ENCODE results near the gene PDLIM3. TPM values are rescaled to one million over a fixed set of nuclear protein-coding genes. Genes with fewer than 3 reads are reported as not detected.

The PDLIM3 gene
- total and polyA plus RNA-seq, 2 of the 13 experiments (the other 11 are each of a cell fraction or from before 2014, with no cell fraction given) = 5.9 to 14.0 TPM

DNA sequence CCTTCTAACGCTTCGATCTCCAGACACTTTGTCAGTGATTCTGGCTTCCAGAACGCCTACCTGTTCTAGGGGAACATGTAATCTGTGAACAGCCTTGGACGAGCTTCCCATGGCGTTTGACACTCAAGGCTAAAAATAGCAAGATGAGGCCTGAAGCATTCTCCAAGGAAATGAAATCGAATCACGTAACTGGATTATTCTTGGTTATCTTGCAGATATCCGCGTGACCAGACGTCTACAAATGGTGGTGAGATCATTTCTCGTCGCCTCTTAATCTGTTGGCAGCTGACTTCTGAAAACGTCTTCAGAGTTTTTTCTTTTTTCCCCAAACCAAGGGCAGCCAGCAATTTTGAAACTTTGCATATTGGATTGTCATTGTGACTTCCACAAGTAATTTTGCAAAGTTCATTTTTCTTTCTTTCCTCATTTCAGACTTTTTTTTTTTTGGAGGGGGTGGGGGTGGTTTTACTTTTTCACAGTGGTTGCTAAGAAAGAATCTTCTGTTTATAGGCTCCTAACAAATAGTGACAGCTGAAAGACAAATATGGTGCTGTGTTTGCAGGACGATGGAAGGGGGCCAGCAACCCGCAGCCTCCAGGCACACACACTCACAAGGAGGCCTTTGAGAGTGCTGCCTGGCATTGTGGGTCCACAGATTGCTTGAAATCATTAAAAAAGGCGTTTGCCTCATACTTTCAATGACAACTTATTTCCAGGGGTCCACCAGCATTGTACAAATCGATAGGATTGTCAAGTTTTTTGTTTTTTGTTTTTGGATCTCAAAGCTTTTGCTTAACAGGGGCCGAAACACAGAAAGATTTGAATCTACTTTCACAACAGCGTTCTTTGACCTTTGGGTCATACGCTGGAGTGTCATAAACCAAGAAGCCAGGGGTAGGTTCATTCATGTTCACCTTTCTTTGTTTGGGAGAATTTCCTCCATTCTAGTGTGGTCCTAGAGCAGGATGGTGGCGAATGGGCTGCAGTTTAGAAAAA lies 32.4 kb upstream of the PDLIM3 start (continued):
- TF ChIP-seq, protein P1, sequence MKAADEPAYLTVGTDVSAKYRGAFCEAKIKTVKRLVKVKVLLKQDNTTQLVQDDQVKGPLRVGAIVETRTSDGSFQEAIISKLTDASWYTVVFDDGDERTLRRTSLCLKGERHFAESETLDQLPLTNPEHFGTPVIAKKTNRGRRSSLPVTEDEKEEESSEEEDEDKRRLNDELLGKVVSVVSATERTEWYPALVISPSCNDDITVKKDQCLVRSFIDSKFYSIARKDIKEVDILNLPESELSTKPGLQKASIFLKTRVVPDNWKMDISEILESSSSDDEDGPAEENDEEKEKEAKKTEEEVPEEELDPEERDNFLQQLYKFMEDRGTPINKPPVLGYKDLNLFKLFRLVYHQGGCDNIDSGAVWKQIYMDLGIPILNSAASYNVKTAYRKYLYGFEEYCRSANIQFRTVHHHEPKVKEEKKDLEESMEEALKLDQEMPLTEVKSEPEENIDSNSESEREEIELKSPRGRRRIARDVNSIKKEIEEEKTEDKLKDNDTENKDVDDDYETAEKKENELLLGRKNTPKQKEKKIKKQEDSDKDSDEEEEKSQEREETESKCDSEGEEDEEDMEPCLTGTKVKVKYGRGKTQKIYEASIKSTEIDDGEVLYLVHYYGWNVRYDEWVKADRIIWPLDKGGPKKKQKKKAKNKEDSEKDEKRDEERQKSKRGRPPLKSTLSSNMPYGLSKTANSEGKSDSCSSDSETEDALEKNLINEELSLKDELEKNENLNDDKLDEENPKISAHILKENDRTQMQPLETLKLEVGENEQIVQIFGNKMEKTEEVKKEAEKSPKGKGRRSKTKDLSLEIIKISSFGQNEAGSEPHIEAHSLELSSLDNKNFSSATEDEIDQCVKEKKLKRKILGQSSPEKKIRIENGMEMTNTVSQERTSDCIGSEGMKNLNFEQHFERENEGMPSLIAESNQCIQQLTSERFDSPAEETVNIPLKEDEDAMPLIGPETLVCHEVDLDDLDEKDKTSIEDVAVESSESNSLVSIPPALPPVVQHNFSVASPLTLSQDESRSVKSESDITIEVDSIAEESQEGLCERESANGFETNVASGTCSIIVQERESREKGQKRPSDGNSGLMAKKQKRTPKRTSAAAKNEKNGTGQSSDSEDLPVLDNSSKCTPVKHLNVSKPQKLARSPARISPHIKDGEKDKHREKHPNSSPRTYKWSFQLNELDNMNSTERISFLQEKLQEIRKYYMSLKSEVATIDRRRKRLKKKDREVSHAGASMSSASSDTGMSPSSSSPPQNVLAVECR (CRISPR knock-in tag; IDR thresholded peaks at IDR 0.05; ENCODE audit: borderline replicate concordance) = no peak
- TF ChIP-seq PRMT3 (CRISPR knock-in tag; IDR thresholded peaks at IDR 0.05; ENCODE audit: borderline replicate concordance, low read depth) (no peak), NCOA2 (CRISPR knock-in tag; IDR thresholded peaks at IDR 0.05) (peak; percentile 62), ZNF263 (CRISPR knock-in tag; IDR thresholded peaks at IDR 0.05) (no peak), ZNF841 (CRISPR knock-in tag; IDR thresholded peaks at IDR 0.05; ENCODE audit: borderline replicate concordance) (no peak), ZSCAN31 (CRISPR knock-in tag; IDR thresholded peaks at IDR 0.05; ENCODE audit: low read depth) (no peak)
- TF ChIP-seq, protein P2, sequence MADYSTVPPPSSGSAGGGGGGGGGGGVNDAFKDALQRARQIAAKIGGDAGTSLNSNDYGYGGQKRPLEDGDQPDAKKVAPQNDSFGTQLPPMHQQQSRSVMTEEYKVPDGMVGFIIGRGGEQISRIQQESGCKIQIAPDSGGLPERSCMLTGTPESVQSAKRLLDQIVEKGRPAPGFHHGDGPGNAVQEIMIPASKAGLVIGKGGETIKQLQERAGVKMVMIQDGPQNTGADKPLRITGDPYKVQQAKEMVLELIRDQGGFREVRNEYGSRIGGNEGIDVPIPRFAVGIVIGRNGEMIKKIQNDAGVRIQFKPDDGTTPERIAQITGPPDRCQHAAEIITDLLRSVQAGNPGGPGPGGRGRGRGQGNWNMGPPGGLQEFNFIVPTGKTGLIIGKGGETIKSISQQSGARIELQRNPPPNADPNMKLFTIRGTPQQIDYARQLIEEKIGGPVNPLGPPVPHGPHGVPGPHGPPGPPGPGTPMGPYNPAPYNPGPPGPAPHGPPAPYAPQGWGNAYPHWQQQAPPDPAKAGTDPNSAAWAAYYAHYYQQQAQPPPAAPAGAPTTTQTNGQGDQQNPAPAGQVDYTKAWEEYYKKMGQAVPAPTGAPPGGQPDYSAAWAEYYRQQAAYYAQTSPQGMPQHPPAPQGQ (CRISPR knock-in tag; IDR thresholded peaks at IDR 0.05; ENCODE audit: borderline replicate concordance) = no peak
- TF ChIP-seq, protein P3, sequence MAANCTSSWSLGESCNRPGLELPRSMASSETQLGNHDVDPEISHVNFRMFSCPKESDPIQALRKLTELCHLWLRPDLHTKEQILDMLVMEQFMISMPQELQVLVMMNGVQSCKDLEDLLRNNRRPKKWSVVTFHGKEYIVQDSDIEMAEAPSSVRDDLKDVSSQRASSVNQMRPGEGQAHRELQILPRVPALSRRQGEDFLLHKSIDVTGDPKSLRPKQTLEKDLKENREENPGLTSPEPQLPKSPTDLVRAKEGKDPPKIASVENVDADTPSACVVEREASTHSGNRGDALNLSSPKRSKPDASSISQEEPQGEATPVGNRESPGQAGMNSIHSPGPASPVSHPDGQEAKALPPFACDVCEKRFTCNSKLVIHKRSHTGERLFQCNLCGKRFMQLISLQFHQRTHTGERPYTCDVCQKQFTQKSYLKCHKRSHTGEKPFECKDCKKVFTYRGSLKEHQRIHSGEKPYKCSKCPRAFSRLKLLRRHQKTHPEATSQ (CRISPR knock-in tag; IDR thresholded peaks at IDR 0.05; ENCODE audit: borderline replicate concordance) = 0 out of 2 replicates have a peak, but pooled peaks have one; percentile 21
- TF ChIP-seq, protein P4, sequence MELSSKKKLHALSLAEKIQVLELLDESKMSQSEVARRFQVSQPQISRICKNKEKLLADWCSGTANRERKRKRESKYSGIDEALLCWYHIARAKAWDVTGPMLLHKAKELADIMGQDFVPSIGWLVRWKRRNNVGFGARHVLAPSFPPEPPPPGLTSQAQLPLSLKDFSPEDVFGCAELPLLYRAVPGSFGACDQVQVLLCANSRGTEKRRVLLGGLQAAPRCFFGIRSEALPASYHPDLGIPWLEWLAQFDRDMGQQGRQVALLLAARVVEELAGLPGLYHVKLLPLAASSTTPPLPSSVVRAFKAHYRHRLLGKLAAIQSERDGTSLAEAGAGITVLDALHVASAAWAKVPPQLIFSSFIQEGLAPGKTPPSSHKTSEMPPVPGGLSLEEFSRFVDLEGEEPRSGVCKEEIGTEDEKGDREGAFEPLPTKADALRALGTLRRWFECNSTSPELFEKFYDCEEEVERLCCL (CRISPR knock-in tag; IDR thresholded peaks at IDR 0.05; ENCODE audit: borderline replicate concordance) = no peak
- TF ChIP-seq, protein P5, sequence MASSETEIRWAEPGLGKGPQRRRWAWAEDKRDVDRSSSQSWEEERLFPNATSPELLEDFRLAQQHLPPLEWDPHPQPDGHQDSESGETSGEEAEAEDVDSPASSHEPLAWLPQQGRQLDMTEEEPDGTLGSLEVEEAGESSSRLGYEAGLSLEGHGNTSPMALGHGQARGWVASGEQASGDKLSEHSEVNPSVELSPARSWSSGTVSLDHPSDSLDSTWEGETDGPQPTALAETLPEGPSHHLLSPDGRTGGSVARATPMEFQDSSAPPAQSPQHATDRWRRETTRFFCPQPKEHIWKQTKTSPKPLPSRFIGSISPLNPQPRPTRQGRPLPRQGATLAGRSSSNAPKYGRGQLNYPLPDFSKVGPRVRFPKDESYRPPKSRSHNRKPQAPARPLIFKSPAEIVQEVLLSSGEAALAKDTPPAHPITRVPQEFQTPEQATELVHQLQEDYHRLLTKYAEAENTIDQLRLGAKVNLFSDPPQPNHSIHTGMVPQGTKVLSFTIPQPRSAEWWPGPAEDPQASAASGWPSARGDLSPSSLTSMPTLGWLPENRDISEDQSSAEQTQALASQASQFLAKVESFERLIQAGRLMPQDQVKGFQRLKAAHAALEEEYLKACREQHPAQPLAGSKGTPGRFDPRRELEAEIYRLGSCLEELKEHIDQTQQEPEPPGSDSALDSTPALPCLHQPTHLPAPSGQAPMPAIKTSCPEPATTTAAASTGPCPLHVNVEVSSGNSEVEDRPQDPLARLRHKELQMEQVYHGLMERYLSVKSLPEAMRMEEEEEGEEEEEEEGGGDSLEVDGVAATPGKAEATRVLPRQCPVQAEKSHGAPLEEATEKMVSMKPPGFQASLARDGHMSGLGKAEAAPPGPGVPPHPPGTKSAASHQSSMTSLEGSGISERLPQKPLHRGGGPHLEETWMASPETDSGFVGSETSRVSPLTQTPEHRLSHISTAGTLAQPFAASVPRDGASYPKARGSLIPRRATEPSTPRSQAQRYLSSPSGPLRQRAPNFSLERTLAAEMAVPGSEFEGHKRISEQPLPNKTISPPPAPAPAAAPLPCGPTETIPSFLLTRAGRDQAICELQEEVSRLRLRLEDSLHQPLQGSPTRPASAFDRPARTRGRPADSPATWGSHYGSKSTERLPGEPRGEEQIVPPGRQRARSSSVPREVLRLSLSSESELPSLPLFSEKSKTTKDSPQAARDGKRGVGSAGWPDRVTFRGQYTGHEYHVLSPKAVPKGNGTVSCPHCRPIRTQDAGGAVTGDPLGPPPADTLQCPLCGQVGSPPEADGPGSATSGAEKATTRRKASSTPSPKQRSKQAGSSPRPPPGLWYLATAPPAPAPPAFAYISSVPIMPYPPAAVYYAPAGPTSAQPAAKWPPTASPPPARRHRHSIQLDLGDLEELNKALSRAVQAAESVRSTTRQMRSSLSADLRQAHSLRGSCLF (CRISPR knock-in tag; IDR thresholded peaks at IDR 0.05; ENCODE audit: borderline replicate concordance) = no peak
- TF ChIP-seq, protein P6, sequence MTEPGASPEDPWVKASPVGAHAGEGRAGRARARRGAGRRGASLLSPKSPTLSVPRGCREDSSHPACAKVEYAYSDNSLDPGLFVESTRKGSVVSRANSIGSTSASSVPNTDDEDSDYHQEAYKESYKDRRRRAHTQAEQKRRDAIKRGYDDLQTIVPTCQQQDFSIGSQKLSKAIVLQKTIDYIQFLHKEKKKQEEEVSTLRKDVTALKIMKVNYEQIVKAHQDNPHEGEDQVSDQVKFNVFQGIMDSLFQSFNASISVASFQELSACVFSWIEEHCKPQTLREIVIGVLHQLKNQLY (CRISPR knock-in tag; IDR thresholded peaks at IDR 0.05) = no peak
